Activated B cell treated with CpG ODN at 0.5 μM for 24 hours (primary cell): ENCODE data around the gene GPR107. TPM values are rescaled to one million over a fixed set of nuclear protein-coding genes. Genes with fewer than 3 reads are reported as not detected.

ENCODE experiments used
- ATAC-seq: fragments of 200-7000 bp; cut with Tn5 transposase; one replicate; pipeline ENCODE4 v1.10.0; 2021; ENCODE audit warnings: low read depth, mild to moderate bottlenecking, moderate library complexity
- CTCF ChIA-PET: fragments of 350-600 bp; sonication (Branson Sonifier 250); formaldehyde crosslinking; loops from one replicate; lab custom pipeline; 2021; ENCODE audit warnings: antibody characterized with exemption; lab: Charles Lee
- POLR2A ChIA-PET: fragments of 350-600 bp; sonication (Branson Sonifier 250); formaldehyde crosslinking; loops from one replicate; lab custom pipeline; 2021; ENCODE audit warnings: antibody characterized with exemption; lab: Charles Lee
- DNase-seq: peaks from one replicate; pipeline ENCODE4 v3.0.0; 2022
- H3K27ac Mint-ChIP-seq: one replicate; pipeline ENCODE4 v1.8.0; 2020; ENCODE audit warnings: mixed read lengths
- H3K27me3 Mint-ChIP-seq: one replicate; pipeline ENCODE4 v1.8.0; 2021; ENCODE audit warnings: mixed read lengths
- H3K36me3 Mint-ChIP-seq: one replicate; pipeline ENCODE4 v1.8.0; 2021; ENCODE audit warnings: low read depth, mixed read lengths
- H3K4me1 Mint-ChIP-seq: one replicate; pipeline ENCODE4 v1.8.0; 2021; ENCODE audit warnings: mixed read lengths
- H3K4me3 Mint-ChIP-seq: one replicate; pipeline ENCODE4 v1.8.0; 2020; ENCODE audit warnings: mild to moderate bottlenecking, mixed read lengths
- H3K9me3 Mint-ChIP-seq: one replicate; pipeline ENCODE4 v1.8.0; 2020; ENCODE audit warnings: mixed read lengths
- CTCF ChIP-seq: fragments of 200-600 bp; IDR thresholded peaks from one replicate; pipeline ENCODE4 v1.8.0; 2022; ENCODE audit warnings: antibody characterized with exemption, mild to moderate bottlenecking
- intact Hi-C: fragments of 100-400 bp; cut with micrococcal nuclease; formaldehyde crosslinking; loops from one replicate; pipeline ENCODE4 v1.15.1; 2024
- total RNA-seq: library from RNA; stranded (reverse); gene quantifications from 2 replicates; pipeline ENCODE4 v1.2.3, GENCODE V29; 2022

GPR107 gene
- total RNA-seq, 1 donor from 2014 or later, result 19.6 TPM

GRCh38 chr9:130132746-130133145 lies 79.0 kb downstream of the GPR107 start:
- Mint-ChIP-seq H3K9me3 (no peaks in the 10 kb centered on the region), H3K27ac (no peak overlapping the region), H3K36me3 (peaks cover 55% of the 10 kb centered on the region), H3K4me3 (no peak overlapping the region), H3K27me3 (no peaks in the 10 kb centered on the region), H3K4me1 (peaks cover 28% of the 10 kb centered on the region)
- ATAC-seq (no peak), DNase-seq (no peak)
- POLR2A ChIA-PET, result no interaction called here
- TF ChIP-seq CTCF, result no peak
- CTCF ChIA-PET, result no interaction called here
- intact Hi-C loops, result no loop called here

- Mint-ChIP-seq H3K4me3 (no peak overlapping the region), H3K4me1 (peaks cover 13% of the 10 kb centered on the region), H3K27me3 (no peaks in the 10 kb centered on the region), H3K9me3 (no peaks in the 10 kb centered on the region), H3K36me3 (peaks cover 39% of the 10 kb centered on the region), H3K27ac (no peak overlapping the region)
- no peak for DNase-seq
- ChIA-PET POLR2A (no interaction called here), CTCF (no interaction called here)
- ATAC-seq, result no peak
- no peak for TF ChIP-seq CTCF
- intact Hi-C loops, result no loop called here
Measured at GRCh38 chr9:130137081-130137640, 83.5 kb downstream of the GPR107 start.

- ChIA-PET CTCF (no interaction called here), POLR2A (no interaction called here)
- peaks cover 13% of the 10 kb centered on the region for H3K4me1 Mint-ChIP-seq
Measured at GRCh38 chr9:130137641-130138081, 84.0 kb downstream of the GPR107 start.

GRCh38 chr9:130138171-130138653 lies 84.5 kb downstream of the GPR107 start:
- no peaks in the 10 kb centered on the region for H3K27me3 Mint-ChIP-seq
- no peaks in the 10 kb centered on the region for H3K9me3 Mint-ChIP-seq
- intact Hi-C loops, result no loop called here
- H3K27ac Mint-ChIP-seq, result no peak overlapping the region
- peaks cover 33% of the 10 kb centered on the region for H3K36me3 Mint-ChIP-seq
- H3K4me3 Mint-ChIP-seq, result no peak overlapping the region
- peaks cover 13% of the 10 kb centered on the region for H3K4me1 Mint-ChIP-seq
- POLR2A ChIA-PET, result no interaction called here
- no peak for TF ChIP-seq CTCF
- DNase-seq (no peak), ATAC-seq (no peak)
- CTCF ChIA-PET, result no interaction called here

More at GRCh38 chr9:130137641-130138081, 84.0 kb downstream of the GPR107 start:
- Mint-ChIP-seq H3K9me3 (no peaks in the 10 kb centered on the region), H3K27ac (no peak overlapping the region), H3K36me3 (peaks cover 39% of the 10 kb centered on the region), H3K27me3 (no peaks in the 10 kb centered on the region), H3K4me3 (no peak overlapping the region)
- TF ChIP-seq CTCF, result no peak
- intact Hi-C loops, result no loop called here
- DNase-seq, result no peak
- no peak for ATAC-seq

GRCh38 chr9:130138791-130139190 lies 85.1 kb downstream of the GPR107 start:
- CTCF ChIA-PET, result no interaction called here
- Mint-ChIP-seq H3K4me1 (peaks cover 13% of the 10 kb centered on the region), H3K27me3 (peaks cover 1% of the 10 kb centered on the region), H3K9me3 (no peaks in the 10 kb centered on the region), H3K36me3 (peaks cover 30% of the 10 kb centered on the region), H3K4me3 (no peak overlapping the region), H3K27ac (no peak overlapping the region)
- no peak for TF ChIP-seq CTCF
- POLR2A ChIA-PET, result no interaction called here
- intact Hi-C loops, result no loop called here
- DNase-seq (no peak), ATAC-seq (no peak)
